Neuronal stem cell (in vitro differentiated cells): Measurements from ENCODE around the gene IRF1.

ENCODE experiments used
- DNase-seq: peaks from one replicate; pipeline ENCODE4 v3.0.0-alpha.2; 2013; ENCODE audit warnings: low spot score
- H2AFZ ChIP-seq: one replicate; pipeline ENCODE4 v1.6.1; 2013; ENCODE audit warnings: mild to moderate bottlenecking, low read length, inconsistent platforms
- H2AK5ac ChIP-seq: 2 replicates; pipeline ENCODE4 v1.6.1; 2013; ENCODE audit warnings: low read depth, mild to moderate bottlenecking, inconsistent platforms, low read length, moderate library complexity, mixed read lengths
- H2BK120ac ChIP-seq: 2 replicates; pipeline ENCODE4 v1.6.1; 2013; ENCODE audit warnings: low read depth, mild to moderate bottlenecking, inconsistent platforms, low read length, moderate library complexity, mixed read lengths
- H2BK12ac ChIP-seq: one replicate; pipeline ENCODE4 v1.6.1; 2013; ENCODE audit warnings: low read length, inconsistent platforms
- H2BK15ac ChIP-seq: 2 replicates; pipeline ENCODE4 v1.6.1; 2013; ENCODE audit warnings: mild to moderate bottlenecking, low read length, inconsistent platforms, mixed read lengths
- H2BK5ac ChIP-seq: one replicate; pipeline ENCODE4 v1.6.1; 2013; ENCODE audit warnings: inconsistent platforms, mild to moderate bottlenecking, low read length, moderate library complexity
- H3K14ac ChIP-seq: one replicate; pipeline ENCODE4 v1.6.1; 2013; ENCODE audit warnings: low read length, inconsistent platforms
- H3K18ac ChIP-seq: 2 replicates; pipeline ENCODE4 v1.6.1; 2013; ENCODE audit warnings: low read length, inconsistent platforms
- H3K23ac ChIP-seq: 2 replicates; pipeline ENCODE4 v1.6.1; 2013; ENCODE audit warnings: low read depth, mild to moderate bottlenecking, mixed read lengths, low read length, inconsistent platforms; ENCODE audit not compliant: poor library complexity
- H3K27ac ChIP-seq: replicated peaks from 3 replicates; pipeline ENCODE4 v1.5.1; 2013; ENCODE audit warnings: low read length, inconsistent platforms
- H3K27me3 ChIP-seq, 3 experiments: 2 replicates each; pipeline ENCODE4 v1.6.1; 2013; ENCODE audit warnings: low read length in 3 of 3, mild to moderate bottlenecking in 2 of 3, inconsistent platforms in 1 of 3, low read depth in 1 of 3, mixed read lengths in 1 of 3, moderate library complexity in 1 of 3; ENCODE audit not compliant: control insufficient read depth in 3 of 3, insufficient read depth in 3 of 3
- H3K36me3 ChIP-seq, 2 donors: replicated peaks in 1 of 2; 2 replicates each; pipeline ENCODE4 v1.6.1; 2013; ENCODE audit warnings: low read length in 2 of 2; ENCODE audit not compliant: control insufficient read depth in 2 of 2, insufficient read depth in 2 of 2
- H3K4ac ChIP-seq: 2 replicates; pipeline ENCODE4 v1.6.1; 2013; ENCODE audit warnings: inconsistent platforms, mild to moderate bottlenecking, low read length, moderate library complexity
- H3K4me1 ChIP-seq, 2 donors: 1 replicate in 1 of 2; 2 replicates in 1 of 2; pipeline ENCODE4 v1.6.1; 2013; ENCODE audit warnings: low read length in 2 of 2, low read depth in 1 of 2; ENCODE audit not compliant: control insufficient read depth in 2 of 2, insufficient read depth in 1 of 2
- H3K4me2 ChIP-seq: one replicate; pipeline ENCODE4 v1.6.1; 2013; ENCODE audit warnings: mild to moderate bottlenecking, low read length, inconsistent platforms; ENCODE audit not compliant: insufficient read depth, poor library complexity, severe bottlenecking
- H3K4me3 ChIP-seq, 2 donors: 2 replicates each; pipeline ENCODE4 v1.5.1; 2013; ENCODE audit warnings: low read length in 2 of 2, mild to moderate bottlenecking in 2 of 2, inconsistent platforms in 1 of 2, moderate library complexity in 1 of 2
- H3K79me1 ChIP-seq: one replicate; pipeline ENCODE4 v1.6.1; 2013; ENCODE audit warnings: low read depth, mild to moderate bottlenecking, inconsistent platforms, low read length, moderate library complexity
- H3K9ac ChIP-seq: one replicate; pipeline ENCODE4 v1.6.1; 2013; ENCODE audit warnings: mild to moderate bottlenecking, low read depth, low read length, inconsistent platforms; ENCODE audit not compliant: poor library complexity
- H3K9me3 ChIP-seq, 2 donors: replicated peaks in 1 of 2; 2 replicates each; pipeline versions ENCODE3 to v1.6.1; 2013; ENCODE audit warnings: low read length in 2 of 2, mild to moderate bottlenecking in 2 of 2, inconsistent platforms in 1 of 2, low read depth in 1 of 2, mixed read lengths in 1 of 2, moderate library complexity in 1 of 2; ENCODE audit not compliant: control insufficient read depth in 2 of 2, insufficient read depth in 1 of 2
- H4K8ac ChIP-seq: one replicate; pipeline ENCODE4 v1.6.1; 2013; ENCODE audit warnings: low read depth, mild to moderate bottlenecking, inconsistent platforms, low read length, moderate library complexity
- H4K91ac ChIP-seq: one replicate; pipeline ENCODE4 v1.6.1; 2013; ENCODE audit warnings: low read length, low read depth, mild to moderate bottlenecking, inconsistent platforms; ENCODE audit not compliant: poor library complexity
- WGBS, 2 donors: extraction: QIAGEN DNeasy Blood & Tissue Kit; methylation state at CpG; one replicate each; pipeline ENCODE4 v1.1.7; 2013; ENCODE audit warnings: missing lambda C conversion rate in 2 of 2, mixed read lengths in 1 of 2; ENCODE audit not compliant: insufficient read length in 2 of 2, insufficient replicate concordance in 1 of 2; ENCODE audit errors: extremely low coverage in 2 of 2; 5-methylcytosine and 5-hydroxymethylcytosine counted together

Gene IRF1

GRCh38 chr5:132471151-132471907 lies 19.2 kb downstream of the IRF1 start:
- H3K4me3 ChIP-seq, result no peak overlapping the region
- no peak overlapping the region for H2BK120ac ChIP-seq
- peak overlapping the region; percentile 10 for H2BK5ac ChIP-seq
- H3K4me2 ChIP-seq, result no peak overlapping the region
- H3K27me3 ChIP-seq, result no peaks in the 10 kb centered on the region
- no peak overlapping the region for H4K91ac ChIP-seq
- no peak overlapping the region for H3K23ac ChIP-seq
- H3K18ac ChIP-seq, result no peak overlapping the region
- no peak overlapping the region for H3K4ac ChIP-seq
- H2BK12ac ChIP-seq, result no peak overlapping the region
- H2BK15ac ChIP-seq, result no peak overlapping the region
- H3K9me3 ChIP-seq, result peaks cover 3% of the 10 kb centered on the region in 2 donors
- no peak overlapping the region for H4K8ac ChIP-seq
- H2AK5ac ChIP-seq, result no peak overlapping the region
- H3K36me3 ChIP-seq, result no peaks in the 10 kb centered on the region
- no peak for DNase-seq
- H3K14ac ChIP-seq, result no peak overlapping the region
- H3K79me1 ChIP-seq, result no peaks in the 10 kb centered on the region
- no CpG with 5 or more reads among the region's 2 CpGs for WGBS, 2 donors
- peaks cover 0 to 3% of the 10 kb centered on the region in 2 donors for H3K4me1 ChIP-seq
- no peak overlapping the region for H3K9ac ChIP-seq
- no peak overlapping the region for H3K27ac ChIP-seq
- H2AFZ ChIP-seq, result no peak overlapping the region

DNA sequence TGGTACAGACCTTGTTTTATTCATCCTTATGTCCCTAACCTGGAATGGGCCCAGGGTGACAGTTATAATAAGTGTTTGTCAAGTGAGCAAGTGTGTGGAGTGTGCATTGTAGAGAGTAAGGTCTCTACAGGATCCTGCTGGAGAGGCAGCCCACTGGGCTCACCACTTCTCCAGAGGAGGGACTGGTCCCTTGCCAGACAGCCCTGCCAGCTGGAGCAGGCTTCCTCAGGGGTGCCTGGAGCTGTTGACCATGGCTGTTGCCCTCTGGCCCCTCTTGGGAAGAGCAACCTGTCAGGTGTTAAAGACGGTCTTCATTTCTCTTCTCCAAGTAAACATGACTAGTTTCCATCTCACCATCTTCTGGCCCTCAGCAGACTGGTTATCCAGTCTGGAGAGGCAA lies 20.0 kb downstream of the IRF1 start:
- no peak overlapping the region for H3K4me3 ChIP-seq
- no peak overlapping the region for H3K4me2 ChIP-seq
- no peaks in the 10 kb centered on the region for H3K79me1 ChIP-seq
- H3K27me3 ChIP-seq, result no peaks in the 10 kb centered on the region
- no peaks in the 10 kb centered on the region for H3K36me3 ChIP-seq
- no peak overlapping the region for H3K23ac ChIP-seq
- peaks cover 3% of the 10 kb centered on the region in 2 donors for H3K9me3 ChIP-seq
- no peak overlapping the region for H3K18ac ChIP-seq
- no peak overlapping the region for H4K91ac ChIP-seq
- no CpG with 5 or more reads among the region's 1 CpG for WGBS, 2 donors
- H3K4ac ChIP-seq, result no peak overlapping the region
- no peak overlapping the region for H2BK5ac ChIP-seq
- H4K8ac ChIP-seq, result no peak overlapping the region
- no peak overlapping the region for H3K27ac ChIP-seq
- no peak overlapping the region for H3K9ac ChIP-seq
- no peak overlapping the region for H2BK12ac ChIP-seq
- H2AK5ac ChIP-seq, result no peak overlapping the region
- no peak overlapping the region for H2AFZ ChIP-seq
- H2BK120ac ChIP-seq, result no peak overlapping the region
- H3K4me1 ChIP-seq, result peaks cover 0 to 3% of the 10 kb centered on the region in 2 donors
- no peak for DNase-seq
- no peak overlapping the region for H3K14ac ChIP-seq
- no peak overlapping the region for H2BK15ac ChIP-seq

- Histone ChIP-seq H2BK120ac (no peak overlapping the region), H3K27me3 (no peaks in the 10 kb centered on the region), H2BK5ac (no peak overlapping the region), H3K23ac (no peak overlapping the region), H3K4ac (no peak overlapping the region), H2BK12ac (no peak overlapping the region), H2AFZ (no peak overlapping the region), H3K4me3 (no peak overlapping the region), H2AK5ac (no peak overlapping the region), H3K4me1 (peaks cover 0 to 7% of the 10 kb centered on the region in 2 donors), H3K14ac (no peak overlapping the region), H3K79me1 (no peaks in the 10 kb centered on the region), H2BK15ac (no peak overlapping the region), H3K9ac (no peak overlapping the region), H3K18ac (no peak overlapping the region), H3K27ac (no peak overlapping the region), H3K9me3 (peaks cover 3% of the 10 kb centered on the region in 2 donors), H4K91ac (no peak overlapping the region), H3K4me2 (no peak overlapping the region), H4K8ac (no peak overlapping the region), H3K36me3 (no peaks in the 10 kb centered on the region)
- DNase-seq, result no peak
- no CpG with 5 or more reads among the region's 4 CpGs for WGBS, 2 donors
Measured at GRCh38 chr5:132470010-132470392, 20.6 kb downstream of the IRF1 start.

- no peak overlapping the region for H2BK5ac ChIP-seq
- no peak overlapping the region for H3K4me3 ChIP-seq
- no CpG with 5 or more reads among the region's 6 CpGs for WGBS, 2 donors
Measured at GRCh38 chr5:132469380-132470009, 21.1 kb downstream of the IRF1 start.

More at GRCh38 chr5:132469380-132470009, 21.1 kb downstream of the IRF1 start:
- no peak overlapping the region for H4K8ac ChIP-seq
- H3K4me1 ChIP-seq, result peaks cover 0 to 8% of the 10 kb centered on the region in 2 donors
- H3K27ac ChIP-seq, result no peak overlapping the region
- H2AK5ac ChIP-seq, result no peak overlapping the region
- no peak overlapping the region for H2BK120ac ChIP-seq
- no peak overlapping the region for H2BK12ac ChIP-seq
- peaks cover 3% of the 10 kb centered on the region in 2 donors for H3K9me3 ChIP-seq
- no peak overlapping the region for H2BK15ac ChIP-seq
- no peak overlapping the region for H3K9ac ChIP-seq
- H3K14ac ChIP-seq, result no peak overlapping the region
- H3K23ac ChIP-seq, result no peak overlapping the region
- H3K4ac ChIP-seq, result no peak overlapping the region
- no peak overlapping the region for H2AFZ ChIP-seq
- DNase-seq, result no peak
- no peaks in the 10 kb centered on the region for H3K79me1 ChIP-seq
- H4K91ac ChIP-seq, result no peak overlapping the region
- no peaks in the 10 kb centered on the region for H3K27me3 ChIP-seq
- no peak overlapping the region for H3K18ac ChIP-seq
- H3K4me2 ChIP-seq, result no peak overlapping the region
- H3K36me3 ChIP-seq, result no peaks in the 10 kb centered on the region
